Measurements from ENCODE around the gene FRY.
A peak's percentile ranks its signal among the peaks of the same experiment; 100 is the strongest.

The FRY gene

GRCh38 chr13:32309312-32310133, 277.9 kb downstream of the FRY start:
- no peak for DNase-seq (ENCODE audit: low read depth in 2 of 2)

GRCh38 chr13:32310134-32310706, 278.6 kb downstream of the FRY start:
- DNase-seq (ENCODE audit: low read depth in 2 of 2) = no peak

- no peak for DNase-seq (ENCODE audit: low read depth in 2 of 2)
Measured at GRCh38 chr13:32311188-32311897, 279.8 kb downstream of the FRY start.

- DNase-seq (ENCODE audit: low read depth in 2 of 2) = no peak
Measured at GRCh38 chr13:32314271-32315237, 283.0 kb downstream of the FRY start.

- DNase-seq (ENCODE audit: low read depth in 2 of 2) = peak; percentile 66 to 69
Measured at GRCh38 chr13:32315238-32316027, 283.9 kb downstream of the FRY start, which contains the start of the genes BRCA2 and ZAR1L. BRCA2 (plus strand) TSS chr13:32315508; CDS start chr13:32316461, 953 bp downstream. ZAR1L (minus strand) TSS chr13:32315363; CDS start chr13:32311925, 3,438 bp downstream.

GRCh38 chr13:32316028-32316339, 284.4 kb downstream of the FRY start:
- DNase-seq (ENCODE audit: low read depth in 2 of 2) = no peak

GRCh38 chr13:32316501-32316900, 284.9 kb downstream of the FRY start:
- no peak for DNase-seq (ENCODE audit: low read depth in 2 of 2)

- DNase-seq (ENCODE audit: low read depth in 2 of 2) = no peak
Measured at GRCh38 chr13:32317716-32318465, 286.3 kb downstream of the FRY start.

GRCh38 chr13:32320528-32320927, 289.0 kb downstream of the FRY start:
- no peak for DNase-seq (ENCODE audit: low read depth in 2 of 2)

GRCh38 chr13:32323912-32324311, 292.3 kb downstream of the FRY start:
- DNase-seq (ENCODE audit: low read depth in 2 of 2) = peak; percentile 23 to 43

GRCh38 chr13:32330441-32330840, 298.9 kb downstream of the FRY start:
- DNase-seq (ENCODE audit: low read depth in 2 of 2) = peak; percentile 53

- no peak for DNase-seq (ENCODE audit: low read depth in 2 of 2)
Measured at GRCh38 chr13:32334671-32335070, 303.1 kb downstream of the FRY start.

GRCh38 chr13:32340914-32341313, 309.3 kb downstream of the FRY start:
- no peak for DNase-seq (ENCODE audit: low read depth in 2 of 2)

GRCh38 chr13:32347651-32348050, 316.1 kb downstream of the FRY start:
- no peak for DNase-seq (ENCODE audit: low read depth in 2 of 2)

Measured in fibroblast of skin of left biceps (primary cell).